GM21360 (cell line): ENCODE data around the gene SMIM27.
"Not testable (repeated sequence)": the region's sequence is repeated elsewhere in the genome, so short reads cannot be mapped to it uniquely, and the experiment has no call there.

Source experiments
- ATAC-seq: cut with Tn5 transposase; IDR thresholded peaks from one replicate; pipeline ENCODE4 v1.9.1; 2021; ENCODE audit warnings: mild to moderate bottlenecking, moderate library complexity; ENCODE audit not compliant: unreplicated experiment

SMIM27 gene

DNA sequence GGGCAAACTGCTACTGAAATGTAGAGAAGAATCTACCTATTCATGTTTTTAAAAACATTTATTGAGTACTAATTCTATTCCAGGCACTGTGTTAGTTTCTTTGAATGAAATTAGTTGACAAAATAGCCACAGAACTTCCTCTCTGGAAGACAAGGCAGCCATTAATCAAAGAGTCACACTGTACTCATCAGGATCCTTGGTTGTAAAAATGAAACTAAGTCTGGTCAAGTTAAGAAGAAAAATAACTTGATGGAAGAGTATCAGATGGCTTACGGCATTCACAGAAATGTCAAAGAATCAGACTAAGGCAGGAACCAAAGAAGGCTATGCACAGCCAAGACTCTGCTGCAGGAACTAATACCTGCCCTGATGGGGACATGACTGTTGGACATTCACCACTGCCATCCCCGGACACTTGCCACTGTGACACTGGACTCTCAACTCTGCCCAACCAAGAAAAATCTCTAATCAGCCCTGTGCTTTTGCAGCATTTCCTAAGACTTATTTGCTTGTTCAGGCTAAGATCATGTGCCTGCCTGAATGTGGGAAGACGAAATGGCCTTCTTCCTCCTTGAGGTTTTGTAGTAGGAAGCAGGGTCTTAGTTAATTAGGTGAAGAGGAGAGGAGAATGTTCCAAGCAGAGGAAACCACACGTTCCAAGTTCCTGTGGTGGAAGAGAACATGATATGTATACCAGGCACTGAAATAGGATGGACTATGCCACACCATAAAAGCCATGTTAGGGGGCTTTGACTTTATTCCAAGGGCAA lies 44.2 kb downstream of the SMIM27 start:
- no peak for ATAC-seq

DNA sequence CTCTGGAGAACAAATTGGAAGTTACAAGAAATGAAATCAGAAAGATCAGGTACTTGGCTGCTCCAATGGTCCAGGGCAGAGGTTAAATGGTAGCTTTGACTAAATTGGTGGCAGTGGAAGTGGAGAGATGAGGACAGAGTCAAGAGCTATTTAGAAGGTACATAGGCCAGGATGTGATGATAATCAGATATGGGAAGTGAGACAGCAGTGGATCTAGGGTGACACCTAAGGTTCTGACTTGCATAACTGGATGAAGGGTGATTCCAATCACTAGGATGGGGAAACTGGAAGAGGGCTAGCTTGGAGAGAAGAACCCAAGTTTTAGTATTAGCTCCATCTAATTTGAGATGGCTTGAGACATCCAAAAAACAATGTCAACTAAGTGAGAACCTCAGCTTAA lies 44.8 kb downstream of the SMIM27 start:
- no peak for ATAC-seq

DNA sequence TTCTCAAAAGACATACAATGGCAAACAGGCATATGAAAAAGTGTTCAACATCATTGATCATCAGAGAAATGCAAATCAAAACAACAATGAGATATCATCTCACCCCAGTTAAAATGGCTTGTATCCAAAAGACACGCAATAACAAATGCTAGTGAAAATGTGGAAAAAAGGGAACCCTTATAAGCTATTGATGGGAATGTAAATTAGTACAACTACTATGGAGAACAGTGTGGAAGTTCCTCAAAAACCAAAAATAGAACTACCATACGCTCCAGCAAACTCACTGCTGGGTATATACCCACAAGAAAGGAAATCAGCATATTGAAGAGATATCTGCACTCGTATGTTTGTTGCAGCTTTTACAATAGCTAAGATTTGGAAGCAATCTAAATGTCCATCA lies 46.9 kb downstream of the SMIM27 start:
- not testable (repeated sequence) for ATAC-seq
